ENCODE results near the gene RCBTB1. TPM values are rescaled to one million over a fixed set of nuclear protein-coding genes. Genes with fewer than 3 reads are reported as not detected.

RCBTB1 gene
- 10.1 TPM for total RNA-seq

GRCh38 chr13:49585220-49586157 is at the start of gene RCBTB1:
RCBTB1 (minus strand) TSS chr13:49585558; CDS start chr13:49567279, 18,279 bp downstream.
- intact Hi-C loops (cut with DNase I) = no loop called here
- no peaks in the 10 kb centered on the region for H3K27me3 ChIP-seq
- H3K27ac ChIP-seq = peak within 1 kb of the TSS; percentile 83
- DNase-seq (ENCODE audit: extremely low spot score in 2 of 2) = peak in 1 of 2 donors; percentile 90
- H3K4me3 ChIP-seq = peak within 1 kb of the TSS; percentile 81 to 84
- no peaks in the 10 kb centered on the region for H3K36me3 ChIP-seq
- TF ChIP-seq POLR2A (IDR thresholded peaks at IDR 0.05) = no peak
- peak in 1 of 2 donors; percentile 47 for TF ChIP-seq POLR2AphosphoS5 (IDR thresholded peaks at IDR 0.05; ENCODE audit: insufficient read depth in 1 of 2, low read depth in 1 of 2)
- H3K9me3 ChIP-seq = no peaks in the 10 kb centered on the region
- H3K4me1 ChIP-seq = peaks cover 20% of the 10 kb centered on the region

GRCh38 chr13:49633710-49634109 is 48.4 kb upstream of the RCBTB1 start:
- H3K9me3 ChIP-seq = no peaks in the 10 kb centered on the region
- no peak overlapping the region for H3K4me3 ChIP-seq
- H3K4me1 ChIP-seq = no peaks in the 10 kb centered on the region
- H3K36me3 ChIP-seq = no peaks in the 10 kb centered on the region
- no peak for DNase-seq (ENCODE audit: extremely low spot score in 2 of 2)
- H3K27me3 ChIP-seq = no peaks in the 10 kb centered on the region
- TF ChIP-seq POLR2A (IDR thresholded peaks at IDR 0.05) (no peak), POLR2AphosphoS5 (IDR thresholded peaks at IDR 0.05; ENCODE audit: insufficient read depth in 1 of 2, low read depth in 1 of 2) (no peak), CTCF (IDR thresholded peaks at IDR 0.05) (no peak)
- intact Hi-C loops (cut with DNase I) = no loop called here
- no peak overlapping the region for H3K27ac ChIP-seq

GRCh38 chr13:49632156-49632555 is 46.8 kb upstream of the RCBTB1 start:
- no peak for DNase-seq (ENCODE audit: extremely low spot score in 2 of 2)
- Histone ChIP-seq H3K27ac (no peak overlapping the region), H3K9me3 (no peaks in the 10 kb centered on the region), H3K36me3 (no peaks in the 10 kb centered on the region), H3K4me3 (no peak overlapping the region), H3K27me3 (no peaks in the 10 kb centered on the region), H3K4me1 (no peaks in the 10 kb centered on the region)
- TF ChIP-seq CTCF (IDR thresholded peaks at IDR 0.05) (no peak), POLR2AphosphoS5 (IDR thresholded peaks at IDR 0.05; ENCODE audit: insufficient read depth in 1 of 2, low read depth in 1 of 2) (no peak), POLR2A (IDR thresholded peaks at IDR 0.05) (no peak)
- intact Hi-C loops (cut with DNase I) = no loop called here

- Histone ChIP-seq H3K4me1 (peaks cover 4% of the 10 kb centered on the region), H3K9me3 (no peaks in the 10 kb centered on the region), H3K27me3 (no peaks in the 10 kb centered on the region), H3K27ac (no peak overlapping the region), H3K4me3 (no peak overlapping the region), H3K36me3 (no peaks in the 10 kb centered on the region)
- TF ChIP-seq POLR2AphosphoS5 (IDR thresholded peaks at IDR 0.05; ENCODE audit: insufficient read depth in 1 of 2, low read depth in 1 of 2) (no peak), CTCF (IDR thresholded peaks at IDR 0.05) (no peak), POLR2A (IDR thresholded peaks at IDR 0.05) (no peak)
- intact Hi-C loops (cut with DNase I) = no loop called here
- no peak for DNase-seq (ENCODE audit: extremely low spot score in 2 of 2)
These were observed 45.2 kb upstream of the RCBTB1 start for GRCh38 chr13:49630580-49630979.

GRCh38 chr13:49629947-49630346 is 44.6 kb upstream of the RCBTB1 start:
- no peaks in the 10 kb centered on the region for H3K9me3 ChIP-seq
- no peak overlapping the region for H3K4me3 ChIP-seq
- H3K36me3 ChIP-seq = no peaks in the 10 kb centered on the region
- TF ChIP-seq POLR2A (IDR thresholded peaks at IDR 0.05) (no peak), POLR2AphosphoS5 (IDR thresholded peaks at IDR 0.05; ENCODE audit: insufficient read depth in 1 of 2, low read depth in 1 of 2) (no peak), CTCF (IDR thresholded peaks at IDR 0.05) (no peak)
- no peak overlapping the region for H3K27ac ChIP-seq
- no peaks in the 10 kb centered on the region for H3K27me3 ChIP-seq
- DNase-seq (ENCODE audit: extremely low spot score in 2 of 2) = no peak
- intact Hi-C loops (cut with DNase I) = no loop called here
- H3K4me1 ChIP-seq = peaks cover 9% of the 10 kb centered on the region
